IPS-20b (cell line): ENCODE measurements around the gene GPR68.
"Not testable (repeated sequence)": the region's sequence is repeated elsewhere in the genome, so short reads cannot be mapped to it uniquely, and the experiment has no call there.

Experiments
- H3K27ac ChIP-seq: one replicate; pipeline ENCODE4 v1.5.1; 2013; ENCODE audit warnings: low read length
- H3K27me3 ChIP-seq: 2 replicates; pipeline ENCODE4 v1.6.1; 2013; ENCODE audit warnings: mild to moderate bottlenecking, low read length, inconsistent platforms; ENCODE audit not compliant: insufficient read depth
- H3K36me3 ChIP-seq: 2 replicates; pipeline ENCODE4 v1.6.1; 2013; ENCODE audit warnings: low read depth, mild to moderate bottlenecking, inconsistent platforms, low read length, moderate library complexity; ENCODE audit not compliant: insufficient read depth
- H3K4me1 ChIP-seq: 2 replicates; pipeline ENCODE4 v1.6.1; 2013; ENCODE audit warnings: mild to moderate bottlenecking, control low read depth, inconsistent platforms, low read length, moderate library complexity; ENCODE audit not compliant: insufficient read depth
- H3K4me3 ChIP-seq: 2 replicates; pipeline ENCODE4 v1.5.1; 2013; ENCODE audit warnings: mild to moderate bottlenecking, low read length, inconsistent platforms
- H3K9ac ChIP-seq: 2 replicates; pipeline ENCODE4 v1.6.1; 2013; ENCODE audit warnings: low read depth, mild to moderate bottlenecking, inconsistent platforms, low read length, moderate library complexity
- H3K9me3 ChIP-seq: 2 replicates; pipeline ENCODE4 v1.6.1; 2013; ENCODE audit warnings: mild to moderate bottlenecking, low read depth, low read length, inconsistent platforms; ENCODE audit not compliant: insufficient read depth

GPR68 gene

DNA sequence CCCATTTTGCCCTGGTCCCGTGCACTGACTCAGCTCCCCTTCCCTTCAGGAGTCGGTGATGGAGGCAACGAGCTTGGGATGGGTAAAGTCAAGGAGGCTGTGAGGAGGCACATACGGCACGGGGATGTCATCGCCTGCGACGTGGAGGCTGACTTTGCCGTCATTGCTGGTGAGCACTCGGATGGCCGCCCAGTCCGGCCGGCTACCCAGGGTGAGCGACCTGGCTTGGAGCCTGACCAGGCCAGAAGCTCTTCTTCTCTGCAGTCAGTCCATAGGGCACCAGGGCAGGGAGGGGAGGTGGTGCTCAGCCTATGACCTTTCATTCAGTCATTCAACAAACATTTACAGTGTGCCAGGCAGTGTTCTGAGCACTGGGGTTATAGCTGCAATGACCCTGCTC is 39.8 kb downstream of the GPR68 start:
- Histone ChIP-seq H3K27ac (no peak overlapping the region), H3K27me3 (no peaks in the 10 kb centered on the region), H3K4me1 (no peaks in the 10 kb centered on the region), H3K36me3 (peaks cover 32% of the 10 kb centered on the region), H3K4me3 (no peak overlapping the region), H3K9ac (no peak overlapping the region), H3K9me3 (no peaks in the 10 kb centered on the region)

DNA sequence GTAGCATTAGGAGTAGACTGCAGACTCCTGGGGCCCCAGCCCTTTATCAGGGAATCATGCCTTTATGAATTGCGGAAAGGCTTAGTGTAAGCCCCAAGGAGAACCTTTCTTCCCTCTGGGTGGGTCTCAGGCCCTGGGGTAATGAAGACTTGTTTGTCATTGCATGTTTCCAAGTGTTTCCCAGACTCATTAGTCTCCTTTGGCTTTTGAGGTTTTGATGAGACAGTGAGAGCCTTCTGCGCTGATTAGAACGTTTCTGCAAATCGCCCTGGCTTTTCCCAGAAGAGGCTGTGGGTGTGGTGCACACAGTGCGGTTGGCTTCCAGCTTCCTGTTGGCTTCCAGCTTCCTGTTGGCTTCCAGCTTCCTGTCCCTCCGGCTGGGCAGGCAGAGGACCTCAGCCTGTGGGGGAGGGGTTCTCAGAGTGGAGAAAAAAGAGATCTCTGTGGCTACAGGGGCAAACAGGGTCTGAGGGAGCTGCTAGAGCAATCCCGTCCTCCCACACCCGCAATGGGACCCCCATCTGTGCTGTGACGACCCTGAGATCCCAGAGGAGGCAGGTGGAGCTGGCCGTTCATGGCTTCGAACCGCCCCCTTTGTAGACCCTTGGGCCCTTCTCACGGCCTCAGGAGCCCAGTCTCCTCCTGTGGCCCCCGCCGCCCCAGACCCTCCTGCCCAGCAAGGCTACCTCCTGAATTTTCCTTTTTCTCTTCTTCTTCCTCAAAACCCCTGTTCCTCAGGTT is 42.1 kb downstream of the GPR68 start:
- Histone ChIP-seq H3K36me3 (peaks cover 35% of the 10 kb centered on the region), H3K9ac (no peak overlapping the region), H3K27me3 (no peaks in the 10 kb centered on the region), H3K4me3 (no peak overlapping the region), H3K4me1 (no peaks in the 10 kb centered on the region), H3K27ac (no peak overlapping the region), H3K9me3 (no peaks in the 10 kb centered on the region)

DNA sequence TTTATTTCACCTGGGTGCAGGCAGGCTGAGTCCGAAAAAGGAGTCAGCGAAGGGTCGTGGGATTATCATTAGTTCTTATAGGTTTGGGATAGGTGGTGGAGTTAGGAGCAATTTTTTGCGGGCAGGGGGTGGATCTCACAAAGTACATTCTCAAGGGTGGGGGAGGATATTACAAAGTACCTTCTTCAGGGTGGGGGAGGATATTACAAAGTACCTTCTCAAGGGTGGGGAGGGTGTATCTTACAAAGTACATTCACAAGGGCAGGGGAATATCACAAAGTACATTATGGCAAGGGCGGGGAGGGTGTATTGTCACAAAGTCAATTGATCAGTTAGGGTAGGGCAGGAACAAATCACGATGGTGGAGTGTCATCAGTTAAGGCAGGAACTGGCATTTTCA is 43.7 kb downstream of the GPR68 start:
- not testable (repeated sequence) for H3K4me1 ChIP-seq, H3K9ac ChIP-seq, H3K27ac ChIP-seq, H3K4me3 ChIP-seq, H3K27me3 ChIP-seq, H3K9me3 ChIP-seq
- peaks cover 44% of the 10 kb centered on the region for H3K36me3 ChIP-seq

DNA sequence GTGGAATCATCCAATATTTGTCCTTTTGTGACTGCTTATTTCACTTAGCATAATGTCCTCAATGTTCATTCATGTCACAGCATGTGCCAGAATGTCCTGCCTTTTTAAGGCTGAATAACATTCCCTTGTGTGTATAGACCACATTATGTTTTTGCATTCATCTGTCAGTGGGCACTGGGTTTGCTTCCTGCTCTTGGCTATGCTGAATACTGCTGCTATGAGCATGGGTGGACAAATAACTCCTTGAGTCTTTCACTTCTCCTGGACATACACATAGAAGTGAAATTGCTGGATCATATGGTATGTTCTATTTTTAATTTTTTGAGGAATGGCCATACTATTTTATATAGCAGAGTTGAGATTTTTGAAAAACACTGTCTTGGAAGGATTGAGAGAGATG is 46.9 kb downstream of the GPR68 start:
- no peak overlapping the region for H3K9ac ChIP-seq
- no peaks in the 10 kb centered on the region for H3K4me1 ChIP-seq
- H3K27me3 ChIP-seq = no peaks in the 10 kb centered on the region
- H3K36me3 ChIP-seq = peaks cover 27% of the 10 kb centered on the region
- no peak overlapping the region for H3K4me3 ChIP-seq
- no peak overlapping the region for H3K27ac ChIP-seq
- H3K9me3 ChIP-seq = no peaks in the 10 kb centered on the region

DNA sequence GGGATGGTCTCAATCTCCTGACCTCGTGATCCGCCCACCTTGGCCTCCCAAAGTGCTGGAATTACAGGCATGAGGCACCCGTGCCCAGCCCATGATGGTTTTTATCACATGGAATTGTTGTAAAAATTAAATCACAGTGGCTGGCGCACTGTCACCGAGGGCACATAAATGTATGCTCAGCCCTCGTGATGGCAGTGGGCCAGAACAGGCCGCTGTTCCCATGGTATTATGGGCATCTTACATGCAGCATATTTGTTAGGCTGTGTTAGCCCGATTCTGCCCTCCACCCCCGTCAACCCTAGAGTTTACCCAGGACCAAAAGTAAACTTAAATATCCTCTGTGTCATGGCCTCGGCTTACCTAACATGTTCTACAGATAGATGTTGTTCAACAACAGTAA is 48.6 kb downstream of the GPR68 start:
- Histone ChIP-seq H3K9ac (no peak overlapping the region), H3K27me3 (no peaks in the 10 kb centered on the region), H3K4me3 (no peak overlapping the region), H3K36me3 (peaks cover 27% of the 10 kb centered on the region), H3K27ac (no peak overlapping the region), H3K9me3 (no peaks in the 10 kb centered on the region), H3K4me1 (no peaks in the 10 kb centered on the region)

DNA sequence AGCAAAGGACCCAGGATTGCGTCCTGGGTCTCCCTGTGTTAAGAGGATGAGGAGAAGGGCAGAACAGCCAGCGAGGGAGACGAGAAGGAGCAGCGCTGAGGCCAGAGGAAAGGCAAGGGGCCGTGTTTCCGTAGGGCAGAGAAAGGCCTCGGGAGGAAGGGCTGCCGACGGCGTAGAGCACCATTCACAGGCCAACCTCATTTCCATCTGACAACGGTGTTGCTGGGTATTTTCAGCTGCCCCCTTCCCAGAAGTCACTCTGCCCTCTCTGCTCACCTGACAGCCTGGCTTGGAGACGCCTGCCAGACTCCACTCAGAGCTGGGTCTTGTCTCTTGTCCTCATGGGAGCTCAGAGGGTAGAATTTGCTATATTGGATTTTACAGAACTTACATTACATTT is 51.4 kb downstream of the GPR68 start:
- Histone ChIP-seq H3K36me3 (peaks cover 19% of the 10 kb centered on the region; the same call in 1 of the 2 replicates), H3K9ac (no peak overlapping the region), H3K27ac (no peak overlapping the region), H3K4me3 (no peak overlapping the region), H3K27me3 (no peaks in the 10 kb centered on the region), H3K4me1 (no peaks in the 10 kb centered on the region), H3K9me3 (no peaks in the 10 kb centered on the region)

DNA sequence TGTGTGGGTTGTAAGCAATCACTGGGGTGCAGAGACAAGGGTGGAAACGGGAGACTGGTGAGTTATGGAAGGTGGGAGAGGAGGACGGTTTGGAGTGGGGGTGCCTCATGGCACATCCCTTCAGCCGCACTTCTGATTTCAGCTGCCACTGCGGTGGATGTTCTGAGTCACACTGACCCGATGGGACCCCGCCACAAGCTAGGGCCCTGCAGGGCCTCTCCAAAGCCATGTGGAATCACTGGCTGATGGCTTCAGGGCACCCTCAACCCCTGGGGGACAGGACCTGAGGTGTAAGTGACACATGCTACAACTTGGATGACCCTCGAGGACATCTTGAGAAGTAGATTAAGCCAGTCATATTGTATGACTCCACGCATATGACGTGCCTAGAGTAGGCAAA is 53.7 kb downstream of the GPR68 start:
- no peaks in the 10 kb centered on the region for H3K4me1 ChIP-seq
- H3K27me3 ChIP-seq = no peaks in the 10 kb centered on the region

DNA sequence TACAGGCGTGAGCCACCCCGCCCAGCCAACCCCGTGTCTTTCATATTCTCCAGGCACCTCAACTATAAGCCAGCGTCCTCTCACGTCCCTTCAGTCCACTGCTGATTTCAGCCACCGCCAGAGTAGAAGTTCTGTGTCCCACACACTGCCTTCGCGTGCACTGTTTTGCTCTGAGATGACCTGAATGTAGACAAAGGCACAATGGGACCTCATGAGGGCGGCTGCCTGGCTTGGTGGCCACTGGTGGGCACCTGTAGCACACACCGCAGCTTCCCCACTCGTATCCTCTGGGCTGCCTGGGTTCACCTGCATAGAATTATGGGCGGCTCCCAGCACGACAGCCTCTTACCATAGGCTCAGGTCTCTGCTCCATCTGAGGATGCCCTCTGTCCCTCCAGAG is 57.2 kb downstream of the GPR68 start:
- Histone ChIP-seq H3K9ac (no peak overlapping the region), H3K27me3 (no peaks in the 10 kb centered on the region), H3K9me3 (no peaks in the 10 kb centered on the region), H3K36me3 (peaks cover 14% of the 10 kb centered on the region), H3K4me3 (no peak overlapping the region), H3K4me1 (no peaks in the 10 kb centered on the region), H3K27ac (no peak overlapping the region)

More for the DNA sequence above, 53.7 kb downstream of the GPR68 start:
- Histone ChIP-seq H3K36me3 (peaks cover 10% of the 10 kb centered on the region), H3K9ac (no peak overlapping the region), H3K9me3 (no peaks in the 10 kb centered on the region), H3K27ac (no peak overlapping the region), H3K4me3 (no peak overlapping the region)

DNA sequence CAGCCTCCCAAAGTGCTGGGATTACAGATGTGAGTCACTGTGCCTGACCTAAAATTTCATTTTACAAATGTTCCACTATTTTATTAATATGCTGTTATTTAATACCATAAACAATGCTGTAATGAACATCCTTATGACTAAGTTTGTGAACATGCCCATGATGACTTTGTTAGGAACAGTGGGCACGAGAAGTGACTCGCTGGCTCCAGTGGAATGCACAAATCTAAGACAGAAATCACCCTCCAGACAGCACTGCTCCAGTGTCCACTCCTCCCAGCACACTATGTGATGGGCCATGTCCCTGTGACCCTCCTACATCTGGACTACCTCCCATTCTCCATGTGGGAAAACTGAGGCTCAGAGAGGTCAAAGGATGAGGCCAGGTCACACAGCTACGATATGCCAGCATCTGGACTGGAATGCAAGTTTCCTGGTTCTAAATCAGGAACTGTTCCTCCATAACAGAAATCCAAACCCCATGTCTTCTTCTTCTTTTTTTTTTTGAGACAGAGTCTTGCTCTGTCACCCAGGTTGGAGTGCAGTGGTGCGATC is 57.9 kb downstream of the GPR68 start:
- no peaks in the 10 kb centered on the region for H3K27me3 ChIP-seq
- no peaks in the 10 kb centered on the region for H3K4me1 ChIP-seq
- no peak overlapping the region for H3K27ac ChIP-seq
- H3K36me3 ChIP-seq = peaks cover 14% of the 10 kb centered on the region
- no peak overlapping the region for H3K4me3 ChIP-seq
- H3K9ac ChIP-seq = no peak overlapping the region
- H3K9me3 ChIP-seq = no peaks in the 10 kb centered on the region

DNA sequence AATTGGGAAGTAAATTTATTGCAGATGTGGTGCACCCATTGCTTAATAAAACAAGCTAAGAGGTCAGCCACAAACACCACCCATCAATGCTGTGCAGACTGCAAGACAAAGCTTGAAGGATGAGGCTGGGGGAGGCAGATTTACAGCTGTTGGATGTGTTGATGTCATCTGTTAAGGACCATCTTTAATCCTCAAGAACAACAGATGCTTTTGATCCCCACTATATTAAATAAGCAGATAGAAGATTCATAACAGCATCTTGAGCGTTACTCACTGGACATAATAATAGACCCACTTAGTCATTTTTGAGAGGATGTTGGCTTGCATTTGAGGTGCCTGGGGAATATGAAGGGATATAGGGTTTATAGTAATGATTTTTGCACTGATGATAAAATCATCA is 58.8 kb downstream of the GPR68 start:
- Histone ChIP-seq H3K4me1 (no peaks in the 10 kb centered on the region), H3K4me3 (no peak overlapping the region), H3K27ac (no peak overlapping the region), H3K9me3 (no peaks in the 10 kb centered on the region), H3K36me3 (peaks cover 14% of the 10 kb centered on the region), H3K27me3 (no peaks in the 10 kb centered on the region), H3K9ac (no peak overlapping the region)

DNA sequence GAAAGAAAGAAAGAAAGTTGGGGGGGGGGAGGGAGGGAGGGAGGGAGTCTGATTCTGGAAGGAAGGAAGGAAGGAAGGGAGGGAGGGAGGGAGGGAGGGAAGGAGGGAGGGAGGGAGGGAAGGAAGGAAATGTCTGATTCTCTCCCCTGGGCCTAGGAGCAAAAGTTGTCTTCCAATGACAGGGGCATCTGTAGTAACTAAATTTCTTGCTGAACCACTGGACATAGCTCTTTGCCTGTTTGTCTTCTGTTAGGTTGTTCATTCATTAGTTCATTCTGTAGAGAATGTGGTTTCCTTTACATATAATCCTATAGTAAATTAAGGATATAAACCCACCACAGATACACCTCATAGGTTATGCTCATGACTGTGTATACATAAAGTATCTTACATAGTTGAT is 59.9 kb downstream of the GPR68 start:
- H3K9me3 ChIP-seq = no peaks in the 10 kb centered on the region
- H3K4me3 ChIP-seq = no peak overlapping the region
- H3K27me3 ChIP-seq = no peaks in the 10 kb centered on the region
- no peak overlapping the region for H3K27ac ChIP-seq
- peaks cover 14% of the 10 kb centered on the region for H3K36me3 ChIP-seq
- H3K4me1 ChIP-seq = no peaks in the 10 kb centered on the region
- H3K9ac ChIP-seq = no peak overlapping the region

DNA sequence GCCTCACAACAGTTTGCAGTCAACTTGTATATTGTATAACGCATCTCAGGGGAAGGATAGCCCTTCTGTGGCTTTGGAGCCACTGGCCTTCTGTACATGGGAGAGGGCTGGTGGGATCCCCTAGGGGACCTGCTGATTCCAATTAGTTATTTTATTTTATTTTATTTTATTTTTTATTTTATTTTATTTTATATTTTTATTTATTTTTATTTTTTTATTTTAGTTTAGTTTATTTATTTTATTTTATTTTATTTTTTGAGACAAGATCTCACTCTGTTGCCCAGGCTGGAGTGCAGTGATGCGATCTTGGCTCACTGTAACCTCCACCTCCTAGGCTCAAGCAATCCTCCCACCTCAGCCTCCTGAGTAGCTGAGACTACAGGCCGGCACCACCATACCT is 61.8 kb downstream of the GPR68 start:
- not testable (repeated sequence) for H3K9ac ChIP-seq, H3K9me3 ChIP-seq, H3K4me3 ChIP-seq, H3K27me3 ChIP-seq, H3K4me1 ChIP-seq, H3K27ac ChIP-seq, H3K36me3 ChIP-seq
